Type B pancreatic cell (in vitro differentiated cells): Measurements from ENCODE around the gene AKR7A2. TPM values are rescaled to one million over a fixed set of nuclear protein-coding genes. Genes with fewer than 3 reads are reported as not detected.

Experiments used
- DNase-seq: peaks from one replicate; pipeline ENCODE4 v3.0.0; 2021; ENCODE audit warnings: mixed read lengths; ENCODE audit not compliant: unreplicated experiment; ENCODE audit errors: extremely low spot score
- H3K27ac Mint-ChIP-seq: 2 replicates; pipeline ENCODE4 v1.8.0; 2021; ENCODE audit warnings: mild to moderate bottlenecking, mixed read lengths
- H3K27me3 Mint-ChIP-seq: 2 replicates; pipeline ENCODE4 v1.8.0; 2021; ENCODE audit warnings: mixed read lengths
- H3K36me3 Mint-ChIP-seq: 2 replicates; pipeline ENCODE4 v1.8.0; 2021; ENCODE audit warnings: mixed read lengths
- H3K4me1 Mint-ChIP-seq: one replicate; pipeline ENCODE4 v1.8.0; 2021; ENCODE audit warnings: mixed read lengths; ENCODE audit not compliant: unreplicated experiment
- H3K4me3 Mint-ChIP-seq: 2 replicates; pipeline ENCODE4 v1.8.0; 2021; ENCODE audit warnings: mild to moderate bottlenecking, mixed read lengths
- H3K9me3 Mint-ChIP-seq: 2 replicates; pipeline ENCODE4 v1.8.0; 2021; ENCODE audit warnings: mixed read lengths
- total RNA-seq: library from RNA; stranded (reverse); gene quantifications from 2 replicates; pipeline ENCODE4 v1.2.1, GENCODE V29; 2021; ENCODE audit warnings: low replicate concordance
- TF ChIP-seq, protein P1 (sequence below): fragments of 200-600 bp; sonication (generic); conservative IDR thresholded peaks from 2 replicates; pipeline ENCODE4 v1.5.0; 2021; ENCODE audit warnings: antibody characterized with exemption, mild to moderate bottlenecking

Gene AKR7A2
- total RNA-seq, 1 donor from 2014 or later, result 75.2 TPM

DNA sequence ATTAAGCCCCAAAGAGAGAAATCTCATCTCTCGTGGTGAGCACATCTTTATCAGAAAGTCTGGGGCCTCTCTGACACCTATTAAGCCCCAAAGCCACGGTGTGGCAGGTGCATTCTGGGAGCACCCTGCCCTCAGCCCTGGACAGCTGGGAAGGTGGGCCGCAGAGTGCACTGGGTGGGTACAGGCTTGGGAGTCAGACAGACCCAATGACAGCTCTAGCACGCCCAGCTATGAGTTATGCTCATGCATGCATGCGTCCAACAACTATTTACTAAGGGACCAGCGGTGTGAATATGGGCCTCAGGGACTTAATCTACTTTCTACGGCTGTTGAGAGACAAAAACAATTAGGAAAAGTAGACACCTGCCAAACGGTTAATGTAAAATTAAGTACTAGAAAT lies 46.8 kb upstream of the AKR7A2 start:
- no peak overlapping the region for H3K4me3 Mint-ChIP-seq
- no peak overlapping the region for H3K27ac Mint-ChIP-seq
- peaks cover 16% of the 10 kb centered on the region for H3K4me1 Mint-ChIP-seq
- H3K27me3 Mint-ChIP-seq, result no peaks in the 10 kb centered on the region
- DNase-seq, result no peak
- TF ChIP-seq, protein P1, sequence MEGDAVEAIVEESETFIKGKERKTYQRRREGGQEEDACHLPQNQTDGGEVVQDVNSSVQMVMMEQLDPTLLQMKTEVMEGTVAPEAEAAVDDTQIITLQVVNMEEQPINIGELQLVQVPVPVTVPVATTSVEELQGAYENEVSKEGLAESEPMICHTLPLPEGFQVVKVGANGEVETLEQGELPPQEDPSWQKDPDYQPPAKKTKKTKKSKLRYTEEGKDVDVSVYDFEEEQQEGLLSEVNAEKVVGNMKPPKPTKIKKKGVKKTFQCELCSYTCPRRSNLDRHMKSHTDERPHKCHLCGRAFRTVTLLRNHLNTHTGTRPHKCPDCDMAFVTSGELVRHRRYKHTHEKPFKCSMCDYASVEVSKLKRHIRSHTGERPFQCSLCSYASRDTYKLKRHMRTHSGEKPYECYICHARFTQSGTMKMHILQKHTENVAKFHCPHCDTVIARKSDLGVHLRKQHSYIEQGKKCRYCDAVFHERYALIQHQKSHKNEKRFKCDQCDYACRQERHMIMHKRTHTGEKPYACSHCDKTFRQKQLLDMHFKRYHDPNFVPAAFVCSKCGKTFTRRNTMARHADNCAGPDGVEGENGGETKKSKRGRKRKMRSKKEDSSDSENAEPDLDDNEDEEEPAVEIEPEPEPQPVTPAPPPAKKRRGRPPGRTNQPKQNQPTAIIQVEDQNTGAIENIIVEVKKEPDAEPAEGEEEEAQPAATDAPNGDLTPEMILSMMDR, result no peak
- no peaks in the 10 kb centered on the region for H3K9me3 Mint-ChIP-seq
- peaks cover 4% of the 10 kb centered on the region for H3K36me3 Mint-ChIP-seq

DNA sequence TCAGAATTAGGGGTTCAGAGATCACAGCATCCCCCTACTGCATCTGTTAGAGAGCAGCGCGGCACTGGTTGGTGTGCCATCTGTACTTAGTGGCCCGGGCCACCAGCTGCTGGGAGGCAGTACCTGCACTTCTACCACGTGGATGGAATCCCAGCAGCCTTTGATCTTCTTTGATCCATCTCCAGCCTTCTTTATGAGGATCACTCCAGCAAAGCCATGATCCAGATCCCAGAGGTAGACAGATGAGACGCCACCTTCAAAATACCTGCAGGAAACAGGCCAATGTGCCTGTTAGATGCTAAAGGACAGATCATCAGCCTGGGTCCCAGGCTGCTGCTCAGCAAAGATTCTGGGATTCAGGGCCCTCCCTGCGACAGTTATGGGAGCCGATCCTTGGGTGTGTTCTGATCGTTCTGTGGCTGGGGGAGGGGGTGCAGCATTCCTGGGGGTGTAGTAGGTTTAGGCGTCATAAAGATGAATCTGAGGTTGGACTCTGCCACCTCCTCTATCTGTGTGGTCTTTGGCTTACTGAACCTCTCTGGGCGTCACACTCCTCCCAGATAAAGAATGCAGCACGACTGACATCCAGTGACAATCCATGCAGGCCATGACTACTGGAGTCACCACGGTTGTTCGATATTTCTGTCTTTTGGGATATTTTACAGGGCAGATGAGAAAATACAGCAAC lies 45.5 kb upstream of the AKR7A2 start:
- Mint-ChIP-seq H3K4me3 (no peak overlapping the region), H3K36me3 (peaks cover 6% of the 10 kb centered on the region), H3K4me1 (peaks cover 12% of the 10 kb centered on the region), H3K27me3 (no peaks in the 10 kb centered on the region), H3K27ac (peak overlapping the region; percentile 32), H3K9me3 (no peaks in the 10 kb centered on the region)
- TF ChIP-seq, protein P1, result no peak
- no peak for DNase-seq

DNA sequence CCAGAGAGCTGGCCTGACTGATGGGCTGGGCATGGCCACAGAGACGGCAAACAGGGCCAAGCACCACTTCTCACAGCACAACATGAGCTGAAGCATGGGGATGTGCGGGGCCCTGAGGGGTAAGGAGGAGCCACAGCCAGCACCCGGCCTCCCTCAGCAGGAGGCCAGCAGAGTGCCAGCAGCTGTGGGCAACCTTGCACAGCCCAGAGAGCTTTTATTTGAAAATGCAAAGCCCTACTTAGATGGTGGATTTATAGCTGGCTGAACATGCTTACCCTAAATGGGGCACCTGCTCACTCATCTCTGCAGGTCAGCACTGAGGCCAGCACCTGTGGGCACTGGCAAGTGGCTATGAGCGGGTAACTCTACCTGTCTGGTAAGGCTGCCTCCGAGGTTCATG lies 44.3 kb upstream of the AKR7A2 start:
- Mint-ChIP-seq H3K36me3 (peaks cover 8% of the 10 kb centered on the region), H3K9me3 (no peaks in the 10 kb centered on the region), H3K27me3 (no peaks in the 10 kb centered on the region), H3K27ac (no peak overlapping the region), H3K4me1 (peaks cover 11% of the 10 kb centered on the region), H3K4me3 (no peak overlapping the region)
- TF ChIP-seq, protein P1, result no peak
- DNase-seq, result no peak

GRCh38 chr1:19354531-19354981 lies 42.6 kb upstream of the AKR7A2 start:
- H3K27me3 Mint-ChIP-seq, result no peaks in the 10 kb centered on the region
- TF ChIP-seq, protein P1, result no peak
- H3K4me3 Mint-ChIP-seq, result no peak overlapping the region
- peaks cover 4% of the 10 kb centered on the region for H3K4me1 Mint-ChIP-seq
- no peak for DNase-seq
- H3K27ac Mint-ChIP-seq, result peak overlapping the region; percentile 33
- H3K9me3 Mint-ChIP-seq, result no peaks in the 10 kb centered on the region
- H3K36me3 Mint-ChIP-seq, result peaks cover 11% of the 10 kb centered on the region

DNA sequence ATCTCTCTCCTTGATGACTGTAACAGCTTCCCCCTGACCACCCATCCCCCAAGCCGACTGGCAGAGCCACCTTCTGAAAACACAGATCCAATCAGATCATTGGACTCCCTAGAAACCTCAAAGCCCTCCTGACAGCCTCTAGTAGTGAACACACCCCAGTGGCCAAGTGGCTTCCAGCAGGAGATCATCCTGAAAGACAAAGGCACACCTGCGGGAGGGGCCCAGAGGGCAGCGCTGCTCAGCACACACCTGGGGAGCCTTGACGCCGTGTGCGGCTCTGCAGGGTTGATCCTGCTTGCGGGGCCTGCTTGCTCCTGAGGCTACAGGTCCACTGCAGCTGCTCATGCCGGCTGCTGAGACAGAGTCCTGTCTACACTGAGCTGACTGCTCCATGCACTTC lies 41.7 kb upstream of the AKR7A2 start:
- peaks cover 4% of the 10 kb centered on the region for H3K4me1 Mint-ChIP-seq
- TF ChIP-seq, protein P1, result no peak
- no peaks in the 10 kb centered on the region for H3K9me3 Mint-ChIP-seq
- H3K4me3 Mint-ChIP-seq, result no peak overlapping the region
- H3K36me3 Mint-ChIP-seq, result peaks cover 11% of the 10 kb centered on the region
- DNase-seq, result no peak
- peak overlapping the region; percentile 21 for H3K27ac Mint-ChIP-seq
- H3K27me3 Mint-ChIP-seq, result no peaks in the 10 kb centered on the region
